ENCODE measurements around the gene IGDCC3.

The IGDCC3 gene

GRCh38 chr15:65385870-65386258, 8.1 kb upstream of the IGDCC3 start:
- H3K4me3 Mint-ChIP-seq = no peak overlapping the region
- H3K36me3 Mint-ChIP-seq (ENCODE audit: low read depth) = no peaks in the 10 kb centered on the region
- no peak overlapping the region for H3K27ac Mint-ChIP-seq
- no peak for DNase-seq
- H3K9me3 Mint-ChIP-seq = no peaks in the 10 kb centered on the region
- H3K27me3 Mint-ChIP-seq = peaks cover 5% of the 10 kb centered on the region
- peaks cover 13% of the 10 kb centered on the region for H3K4me1 Mint-ChIP-seq (ENCODE audit: low read depth)

- H3K27me3 Mint-ChIP-seq = peaks cover 7% of the 10 kb centered on the region
- no peaks in the 10 kb centered on the region for H3K9me3 Mint-ChIP-seq
- H3K4me1 Mint-ChIP-seq (ENCODE audit: low read depth) = peaks cover 13% of the 10 kb centered on the region
- DNase-seq = peak; percentile 88
- H3K27ac Mint-ChIP-seq = peak overlapping the region; percentile 82
- no peaks in the 10 kb centered on the region for H3K36me3 Mint-ChIP-seq (ENCODE audit: low read depth)
- peak overlapping the region; percentile 79 for H3K4me3 Mint-ChIP-seq
Observed at GRCh38 chr15:65384895-65385869, 7.4 kb upstream of the IGDCC3 start.

GRCh38 chr15:65384505-65384894, 6.7 kb upstream of the IGDCC3 start:
- Mint-ChIP-seq H3K36me3 (ENCODE audit: low read depth) (no peaks in the 10 kb centered on the region), H3K27ac (peak overlapping the region; percentile 77), H3K4me3 (peak overlapping the region; percentile 79), H3K27me3 (peaks cover 12% of the 10 kb centered on the region), H3K4me1 (ENCODE audit: low read depth) (peaks cover 13% of the 10 kb centered on the region), H3K9me3 (no peaks in the 10 kb centered on the region)
- DNase-seq = no peak

DNA sequence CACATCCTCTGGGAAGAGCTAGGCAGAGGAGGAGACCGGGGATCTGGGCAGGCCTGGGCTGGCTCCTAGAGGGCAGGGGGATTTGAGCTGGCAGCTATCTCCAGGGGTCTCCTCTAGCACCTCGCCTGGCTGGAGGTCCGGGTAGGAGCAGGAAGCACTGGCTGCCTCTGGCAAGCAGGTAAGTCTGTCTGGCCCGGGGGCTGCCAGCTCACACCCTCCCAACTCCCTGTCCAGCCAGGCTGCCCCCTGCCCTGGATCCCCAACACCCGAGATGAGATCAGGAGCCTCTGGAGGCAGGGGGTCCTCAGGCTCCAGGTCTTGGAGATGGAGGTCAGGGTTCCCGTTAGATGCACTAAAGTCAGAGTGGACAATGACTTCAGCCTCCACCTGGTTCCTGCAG, 6.2 kb upstream of the IGDCC3 start:
- Mint-ChIP-seq H3K27ac (no peak overlapping the region), H3K9me3 (no peaks in the 10 kb centered on the region), H3K4me1 (ENCODE audit: low read depth) (peaks cover 13% of the 10 kb centered on the region), H3K27me3 (peaks cover 16% of the 10 kb centered on the region), H3K36me3 (ENCODE audit: low read depth) (no peaks in the 10 kb centered on the region), H3K4me3 (peak overlapping the region; percentile 18)
- DNase-seq = no peak

GRCh38 chr15:65383456-65383855, 5.7 kb upstream of the IGDCC3 start:
- peaks cover 14% of the 10 kb centered on the region for H3K4me1 Mint-ChIP-seq (ENCODE audit: low read depth)
- peaks cover 21% of the 10 kb centered on the region for H3K27me3 Mint-ChIP-seq
- DNase-seq = no peak
- no peak overlapping the region for H3K4me3 Mint-ChIP-seq
- H3K9me3 Mint-ChIP-seq = no peaks in the 10 kb centered on the region
- H3K27ac Mint-ChIP-seq = no peak overlapping the region
- H3K36me3 Mint-ChIP-seq (ENCODE audit: low read depth) = no peaks in the 10 kb centered on the region

DNA sequence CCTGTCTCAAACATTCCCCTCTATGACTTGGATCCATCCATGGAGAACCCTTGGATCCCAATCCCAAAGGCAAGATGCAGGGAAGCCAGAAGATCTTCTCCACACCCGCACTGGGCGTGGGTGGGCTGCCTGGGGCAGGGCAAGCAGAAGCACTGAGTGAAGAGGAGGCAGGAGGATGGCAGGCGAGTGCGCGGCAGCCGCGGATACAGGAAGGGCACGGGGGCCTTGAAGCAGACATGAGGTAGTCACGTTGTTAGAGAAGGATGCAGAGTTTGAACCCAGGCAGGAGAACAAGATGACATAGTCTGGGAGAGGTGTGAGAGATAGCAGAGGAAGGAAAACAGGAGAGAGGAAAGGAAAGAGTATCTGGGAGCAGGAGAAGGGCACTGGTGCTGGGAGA, 5.1 kb upstream of the IGDCC3 start:
- no peak overlapping the region for H3K27ac Mint-ChIP-seq
- no peak overlapping the region for H3K4me3 Mint-ChIP-seq
- peaks cover 24% of the 10 kb centered on the region for H3K27me3 Mint-ChIP-seq
- no peaks in the 10 kb centered on the region for H3K36me3 Mint-ChIP-seq (ENCODE audit: low read depth)
- H3K4me1 Mint-ChIP-seq (ENCODE audit: low read depth) = peaks cover 16% of the 10 kb centered on the region
- H3K9me3 Mint-ChIP-seq = no peaks in the 10 kb centered on the region
- DNase-seq = no peak

- peaks cover 18% of the 10 kb centered on the region for H3K4me1 Mint-ChIP-seq (ENCODE audit: low read depth)
- no peaks in the 10 kb centered on the region for H3K36me3 Mint-ChIP-seq (ENCODE audit: low read depth)
- H3K4me3 Mint-ChIP-seq = no peak overlapping the region
- H3K9me3 Mint-ChIP-seq = no peaks in the 10 kb centered on the region
- DNase-seq = no peak
- H3K27ac Mint-ChIP-seq = no peak overlapping the region
- H3K27me3 Mint-ChIP-seq = peaks cover 26% of the 10 kb centered on the region
Observed at GRCh38 chr15:65382146-65382491, 4.3 kb upstream of the IGDCC3 start.

DNA sequence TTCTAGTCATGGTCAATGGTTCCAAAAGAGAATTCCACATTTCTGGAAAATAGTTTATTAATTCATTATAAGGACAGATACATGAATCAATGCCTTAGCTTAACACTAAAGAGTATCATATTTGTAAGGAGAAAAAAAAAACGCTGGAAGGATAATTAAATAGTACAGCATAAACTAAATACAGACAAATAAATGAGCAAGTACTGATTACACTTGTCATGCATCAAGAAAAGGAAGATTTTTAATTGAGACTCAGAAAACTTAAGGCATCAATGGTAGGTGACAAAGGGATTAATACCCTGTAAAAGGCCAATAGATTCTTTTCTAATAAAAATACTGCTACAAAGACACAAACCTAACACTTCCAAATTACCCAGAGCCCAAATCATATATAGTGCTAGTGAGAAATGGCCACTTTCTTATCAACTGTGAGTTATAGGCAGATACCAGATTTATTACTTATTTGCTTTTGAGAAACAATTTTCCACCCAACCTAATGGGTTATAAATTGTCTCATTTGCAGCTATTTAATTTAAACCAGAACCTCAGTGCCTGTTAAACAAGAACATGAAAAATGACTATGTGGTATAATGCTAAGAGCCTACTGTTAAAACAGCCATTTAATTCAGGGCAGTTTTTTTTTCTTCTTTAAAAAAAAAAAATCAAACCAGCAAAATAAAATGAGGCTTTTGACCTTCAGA, 3.8 kb upstream of the IGDCC3 start:
- Mint-ChIP-seq H3K4me3 (no peak overlapping the region), H3K27ac (no peak overlapping the region), H3K27me3 (peaks cover 31% of the 10 kb centered on the region), H3K4me1 (ENCODE audit: low read depth) (peaks cover 23% of the 10 kb centered on the region), H3K9me3 (no peaks in the 10 kb centered on the region), H3K36me3 (ENCODE audit: low read depth) (no peaks in the 10 kb centered on the region)
- no peak for DNase-seq

- Mint-ChIP-seq H3K36me3 (ENCODE audit: low read depth) (no peaks in the 10 kb centered on the region), H3K27ac (no peak overlapping the region), H3K4me1 (ENCODE audit: low read depth) (peaks cover 21% of the 10 kb centered on the region), H3K9me3 (no peaks in the 10 kb centered on the region), H3K27me3 (peaks cover 46% of the 10 kb centered on the region), H3K4me3 (no peak overlapping the region)
- DNase-seq = no peak
Observed at GRCh38 chr15:65379986-65380385, 2.2 kb upstream of the IGDCC3 start.

DNA sequence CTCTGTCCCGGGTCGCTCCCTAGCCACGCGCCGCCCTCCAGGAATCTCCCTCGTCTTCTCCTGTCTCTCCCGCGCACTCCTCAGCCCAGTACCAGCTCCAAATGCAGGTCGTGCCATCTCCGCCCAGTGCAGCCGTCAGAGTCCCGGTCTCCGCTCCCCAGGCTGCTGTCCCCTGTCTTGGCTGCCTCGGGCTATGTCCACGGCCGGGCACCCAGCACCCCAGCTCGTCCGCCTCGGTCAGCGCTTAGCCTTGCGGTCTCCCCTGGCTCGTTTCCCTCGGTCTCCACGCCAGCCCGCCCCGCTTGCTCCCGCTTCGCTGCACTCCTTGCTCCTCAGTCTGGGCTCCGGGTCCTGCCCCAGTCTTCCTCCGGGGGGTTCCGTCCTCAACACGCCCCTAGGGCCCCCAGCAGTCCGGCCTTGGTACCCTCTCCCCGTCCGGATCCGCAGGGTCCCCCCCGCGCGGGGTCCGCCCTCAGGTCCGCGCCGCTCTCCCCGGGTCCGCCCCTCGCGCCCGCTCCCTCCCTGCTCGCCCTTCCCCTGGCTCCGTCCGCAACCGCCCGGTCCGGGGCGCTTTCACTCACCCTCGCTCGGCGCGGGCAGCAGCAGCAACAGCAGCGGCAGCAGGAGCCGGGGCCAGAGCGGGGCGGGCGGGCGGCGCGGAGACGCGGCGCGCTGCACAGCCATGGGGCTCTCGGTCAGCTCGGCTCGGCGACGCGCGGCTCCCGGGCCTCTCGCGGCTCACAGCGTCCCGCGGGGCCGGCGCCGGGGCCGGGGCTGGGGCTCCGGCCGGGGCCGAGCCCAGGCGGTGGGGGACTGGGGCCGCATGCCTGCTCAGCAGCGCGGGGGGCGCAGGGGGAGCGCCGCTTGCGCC, 462 bp downstream of the IGDCC3 start:
- H3K36me3 Mint-ChIP-seq (ENCODE audit: low read depth) = no peaks in the 10 kb centered on the region
- DNase-seq = peak; percentile 46
- H3K27me3 Mint-ChIP-seq = peaks cover 71% of the 10 kb centered on the region
- peaks cover 13% of the 10 kb centered on the region for H3K4me1 Mint-ChIP-seq (ENCODE audit: low read depth)
- no peaks in the 10 kb centered on the region for H3K9me3 Mint-ChIP-seq
- no peak overlapping the region for H3K27ac Mint-ChIP-seq
- H3K4me3 Mint-ChIP-seq = peak overlapping the region; percentile 76

GRCh38 chr15:65376767-65377104, 1.1 kb downstream of the IGDCC3 start:
- H3K4me3 Mint-ChIP-seq = peak overlapping the region; percentile 76
- DNase-seq = no peak
- no peak overlapping the region for H3K27ac Mint-ChIP-seq
- H3K4me1 Mint-ChIP-seq (ENCODE audit: low read depth) = peaks cover 13% of the 10 kb centered on the region
- H3K36me3 Mint-ChIP-seq (ENCODE audit: low read depth) = no peaks in the 10 kb centered on the region
- no peaks in the 10 kb centered on the region for H3K9me3 Mint-ChIP-seq
- H3K27me3 Mint-ChIP-seq = peaks cover 77% of the 10 kb centered on the region

DNA sequence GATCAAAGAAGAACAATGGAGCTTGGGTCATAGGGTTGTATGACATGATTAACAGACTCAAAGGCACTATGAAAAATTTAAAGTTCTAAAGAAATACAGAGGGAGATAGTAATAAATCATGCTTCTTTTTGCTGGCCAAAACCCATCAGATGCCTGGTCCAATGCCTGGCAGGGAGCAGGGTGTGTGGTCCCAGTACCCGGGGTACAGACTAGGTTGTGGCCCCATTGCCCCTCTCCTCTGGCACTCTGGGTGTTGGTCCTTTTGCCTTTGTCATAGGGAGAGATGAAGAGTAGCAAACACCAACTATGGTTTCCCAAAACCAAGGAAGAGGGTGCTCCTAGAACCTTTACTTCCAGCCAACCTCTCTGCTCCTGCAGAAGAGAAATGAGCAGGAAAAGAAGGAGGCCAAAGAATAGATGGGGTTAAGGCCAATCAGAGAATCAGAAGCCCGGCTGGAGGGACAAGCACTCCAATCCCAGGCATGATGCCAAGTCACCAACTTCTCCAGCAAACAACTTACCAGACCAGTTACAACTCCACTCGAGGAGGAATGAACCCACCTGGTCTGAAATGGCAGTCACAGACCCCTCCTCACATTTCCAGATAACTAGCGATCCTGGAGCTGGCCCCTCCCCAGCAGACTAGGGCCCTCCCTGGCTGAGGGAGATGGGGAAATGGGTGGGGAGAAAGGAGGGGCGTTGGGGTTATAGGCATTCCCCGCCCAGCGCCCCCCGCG, 1.8 kb downstream of the IGDCC3 start:
- Mint-ChIP-seq H3K4me3 (no peak overlapping the region), H3K4me1 (ENCODE audit: low read depth) (peaks cover 13% of the 10 kb centered on the region), H3K36me3 (ENCODE audit: low read depth) (no peaks in the 10 kb centered on the region)

GRCh38 chr15:65374821-65375401, 2.9 kb downstream of the IGDCC3 start:
- H3K4me1 Mint-ChIP-seq (ENCODE audit: low read depth) = peaks cover 13% of the 10 kb centered on the region
- no peak overlapping the region for H3K27ac Mint-ChIP-seq
- peaks cover 70% of the 10 kb centered on the region for H3K27me3 Mint-ChIP-seq
- DNase-seq = no peak
- H3K9me3 Mint-ChIP-seq = no peaks in the 10 kb centered on the region
- H3K4me3 Mint-ChIP-seq = no peak overlapping the region
- H3K36me3 Mint-ChIP-seq (ENCODE audit: low read depth) = no peaks in the 10 kb centered on the region

More for the DNA sequence above, 1.8 kb downstream of the IGDCC3 start:
- Mint-ChIP-seq H3K9me3 (no peaks in the 10 kb centered on the region), H3K27ac (no peak overlapping the region), H3K27me3 (peaks cover 78% of the 10 kb centered on the region)
- DNase-seq = no peak

- no peak for DNase-seq
- H3K4me1 Mint-ChIP-seq (ENCODE audit: low read depth) = peaks cover 13% of the 10 kb centered on the region
- no peak overlapping the region for H3K4me3 Mint-ChIP-seq
- H3K9me3 Mint-ChIP-seq = no peaks in the 10 kb centered on the region
- no peak overlapping the region for H3K27ac Mint-ChIP-seq
- H3K36me3 Mint-ChIP-seq (ENCODE audit: low read depth) = no peaks in the 10 kb centered on the region
- peaks cover 65% of the 10 kb centered on the region for H3K27me3 Mint-ChIP-seq
Observed at GRCh38 chr15:65374334-65374733, 3.5 kb downstream of the IGDCC3 start.

Measured in activated T-cell treated with anti-CD3 and anti-CD28 coated beads, Interleukin-2, amount 50 U/mL, for 24 hours (primary cell).